Activated T-helper 2 cell treated with anti-CD3 and anti-CD28 coated beads, Interferon-gamma antibody, Interleukin-2, Interleukin-4, amounts not matched to agents 10 μg/mL and 5 μg/mL and 100 μg/mL, durations not matched to agents 14 hours and 24 hours and 36 hours (primary cell): ENCODE measurements around the gene CLTA. TPM values are rescaled to one million over a fixed set of nuclear protein-coding genes. Genes with fewer than 3 reads are reported as not detected.
"Not testable (repeated sequence)": the region's sequence is repeated elsewhere in the genome, so short reads cannot be mapped to it uniquely, and the experiment has no call there.

Experiments
- DNase-seq: peaks from one replicate; pipeline ENCODE4 v3.0.0; 2021; ENCODE audit warnings: low spot score
- H3K27ac Mint-ChIP-seq: one replicate; pipeline ENCODE4 v1.8.0; 2021; ENCODE audit warnings: mixed read lengths
- H3K27me3 Mint-ChIP-seq: one replicate; pipeline ENCODE4 v1.8.0; 2021; ENCODE audit warnings: low read depth, mixed read lengths
- H3K36me3 Mint-ChIP-seq: one replicate; pipeline ENCODE4 v1.8.0; 2021; ENCODE audit warnings: low read depth, mixed read lengths
- H3K4me1 Mint-ChIP-seq: one replicate; pipeline ENCODE4 v1.8.0; 2021; ENCODE audit warnings: low read depth, mixed read lengths
- H3K4me3 Mint-ChIP-seq: one replicate; pipeline ENCODE4 v1.8.0; 2021; ENCODE audit warnings: low read depth, mild to moderate bottlenecking, moderate library complexity, mixed read lengths
- H3K9me3 Mint-ChIP-seq: one replicate; pipeline ENCODE4 v1.8.0; 2021; ENCODE audit warnings: mixed read lengths
- intact Hi-C: fragments of 100-400 bp; cut with micrococcal nuclease; formaldehyde crosslinking; loops from one replicate; pipeline ENCODE4 v1.15.1; 2023
- total RNA-seq: library from RNA; stranded (reverse); gene quantifications from 2 replicates; pipeline ENCODE4 v1.2.3, GENCODE V29; 2022

Gene CLTA
- total RNA-seq, 1 donor from 2014 or later = 160 TPM

- DNase-seq, intact Hi-C loops, H3K4me3 Mint-ChIP-seq, H3K36me3 Mint-ChIP-seq, H3K4me1 Mint-ChIP-seq, H3K9me3 Mint-ChIP-seq, H3K27ac Mint-ChIP-seq: not testable (repeated sequence)
- H3K27me3 Mint-ChIP-seq = peaks cover 16% of the 10 kb centered on the region
Measured at GRCh38 chr9:36176496-36176895, 14.2 kb upstream of the CLTA start.

GRCh38 chr9:36177571-36177970, 13.2 kb upstream of the CLTA start:
- Mint-ChIP-seq H3K4me1 (peaks cover 5% of the 10 kb centered on the region), H3K4me3 (no peak overlapping the region), H3K9me3 (no peaks in the 10 kb centered on the region)

GRCh38 chr9:36180243-36180642, 10.5 kb upstream of the CLTA start:
- H3K27ac Mint-ChIP-seq, H3K9me3 Mint-ChIP-seq, H3K36me3 Mint-ChIP-seq, H3K4me3 Mint-ChIP-seq, intact Hi-C loops, H3K4me1 Mint-ChIP-seq, DNase-seq: not testable (repeated sequence)
- H3K27me3 Mint-ChIP-seq = peaks cover 17% of the 10 kb centered on the region

More at GRCh38 chr9:36177571-36177970, 13.2 kb upstream of the CLTA start:
- no peak for DNase-seq
- intact Hi-C loops = no loop called here
- H3K27ac Mint-ChIP-seq = no peak overlapping the region
- peaks cover 19% of the 10 kb centered on the region for H3K27me3 Mint-ChIP-seq
- H3K36me3 Mint-ChIP-seq = no peaks in the 10 kb centered on the region

GRCh38 chr9:36187414-36187813, 3.3 kb upstream of the CLTA start:
- no peaks in the 10 kb centered on the region for H3K9me3 Mint-ChIP-seq
- H3K4me3 Mint-ChIP-seq = no peak overlapping the region
- intact Hi-C loops = no loop called here
- peaks cover 21% of the 10 kb centered on the region for H3K4me1 Mint-ChIP-seq
- H3K36me3 Mint-ChIP-seq = peaks cover 8% of the 10 kb centered on the region
- H3K27ac Mint-ChIP-seq = no peak overlapping the region
- no peak for DNase-seq
- peaks cover 8% of the 10 kb centered on the region for H3K27me3 Mint-ChIP-seq

GRCh38 chr9:36188212-36188611, 2.5 kb upstream of the CLTA start:
- intact Hi-C loops = no loop called here

GRCh38 chr9:36189976-36190375, 745 bp upstream of the CLTA start:
- Mint-ChIP-seq H3K36me3 (peaks cover 32% of the 10 kb centered on the region), H3K27me3 (peaks cover 8% of the 10 kb centered on the region), H3K4me3 (peak overlapping the region; percentile 98), H3K9me3 (no peaks in the 10 kb centered on the region), H3K27ac (no peak overlapping the region), H3K4me1 (peaks cover 44% of the 10 kb centered on the region)
- no peak for DNase-seq
- intact Hi-C loops = loop anchor here (1.0 to 2.0 kb wide), 6 partner anchors 15 to 211 kb away; partner anchors contain the start of genes GLIPR2, GNE and RNF38

More at GRCh38 chr9:36188212-36188611, 2.5 kb upstream of the CLTA start:
- Mint-ChIP-seq H3K27ac (no peak overlapping the region), H3K9me3 (no peaks in the 10 kb centered on the region), H3K4me1 (peaks cover 29% of the 10 kb centered on the region), H3K4me3 (no peak overlapping the region), H3K36me3 (peaks cover 15% of the 10 kb centered on the region), H3K27me3 (peaks cover 8% of the 10 kb centered on the region)
- no peak for DNase-seq

GRCh38 chr9:36191290-36191645, 547 bp downstream of the CLTA start:
- peaks cover 37% of the 10 kb centered on the region for H3K36me3 Mint-ChIP-seq
- DNase-seq = peak; percentile 36
- peaks cover 8% of the 10 kb centered on the region for H3K27me3 Mint-ChIP-seq
- no peaks in the 10 kb centered on the region for H3K9me3 Mint-ChIP-seq
- peaks cover 47% of the 10 kb centered on the region for H3K4me1 Mint-ChIP-seq
- intact Hi-C loops = loop anchor here (2.0 kb wide), 5 partner anchors 14 to 210 kb away; partner anchors contain the start of genes GLIPR2 and RNF38
- H3K4me3 Mint-ChIP-seq = peak overlapping the region; percentile 98
- H3K27ac Mint-ChIP-seq = peak overlapping the region; percentile 67

GRCh38 chr9:36191686-36192085, 965 bp downstream of the CLTA start:
- intact Hi-C loops = loop anchor here (2.0 kb wide), 5 partner anchors 13 to 209 kb away; partner anchors contain the start of genes GLIPR2 and RNF38
- Mint-ChIP-seq H3K27me3 (peaks cover 8% of the 10 kb centered on the region), H3K36me3 (peaks cover 38% of the 10 kb centered on the region), H3K4me1 (peaks cover 48% of the 10 kb centered on the region), H3K9me3 (no peaks in the 10 kb centered on the region), H3K4me3 (peak overlapping the region; percentile 98), H3K27ac (peak overlapping the region; percentile 67)
- no peak for DNase-seq

GRCh38 chr9:36192196-36192595, 1.5 kb downstream of the CLTA start:
- Mint-ChIP-seq H3K27ac (no peak overlapping the region), H3K9me3 (no peaks in the 10 kb centered on the region), H3K27me3 (peaks cover 8% of the 10 kb centered on the region), H3K36me3 (peaks cover 41% of the 10 kb centered on the region), H3K4me1 (peaks cover 47% of the 10 kb centered on the region), H3K4me3 (peak overlapping the region; percentile 98)
- intact Hi-C loops = no loop called here
- DNase-seq = no peak

GRCh38 chr9:36193023-36193422, 2.3 kb downstream of the CLTA start:
- Mint-ChIP-seq H3K27me3 (peaks cover 8% of the 10 kb centered on the region), H3K4me1 (peaks cover 47% of the 10 kb centered on the region), H3K9me3 (no peaks in the 10 kb centered on the region), H3K27ac (no peak overlapping the region), H3K4me3 (peak overlapping the region; percentile 98), H3K36me3 (peaks cover 46% of the 10 kb centered on the region)
- DNase-seq = no peak
- intact Hi-C loops = no loop called here

GRCh38 chr9:36194326-36195000, 3.7 kb downstream of the CLTA start:
- no peak for DNase-seq
- Mint-ChIP-seq H3K9me3 (no peaks in the 10 kb centered on the region), H3K27ac (no peak overlapping the region), H3K27me3 (no peaks in the 10 kb centered on the region), H3K4me1 (peaks cover 47% of the 10 kb centered on the region), H3K4me3 (no peak overlapping the region), H3K36me3 (peaks cover 57% of the 10 kb centered on the region)
- intact Hi-C loops = no loop called here

GRCh38 chr9:36204906-36205547, 14.3 kb downstream of the CLTA start:
- peaks cover 93% of the 10 kb centered on the region for H3K36me3 Mint-ChIP-seq
- peaks cover 41% of the 10 kb centered on the region for H3K4me1 Mint-ChIP-seq
- intact Hi-C loops = loop anchor here (2.0 kb wide), 1 partner anchor 14 kb away; the partner anchor contains the start of gene CLTA
- no peaks in the 10 kb centered on the region for H3K9me3 Mint-ChIP-seq
- no peak for DNase-seq
- H3K27ac Mint-ChIP-seq = no peak overlapping the region
- H3K27me3 Mint-ChIP-seq = no peaks in the 10 kb centered on the region
- no peak overlapping the region for H3K4me3 Mint-ChIP-seq

- DNase-seq = no peak
- Mint-ChIP-seq H3K27me3 (no peaks in the 10 kb centered on the region), H3K4me1 (peaks cover 41% of the 10 kb centered on the region), H3K36me3 (peaks cover 99% of the 10 kb centered on the region), H3K4me3 (no peak overlapping the region), H3K27ac (peak overlapping the region; percentile 51), H3K9me3 (no peaks in the 10 kb centered on the region)
- intact Hi-C loops = no loop called here
Measured at GRCh38 chr9:36207016-36207415, 16.3 kb downstream of the CLTA start.
